Ascending aorta (tissue), 2 donors: ENCODE data around the gene ZCCHC10. TPM values are rescaled to one million over a fixed set of nuclear protein-coding genes. Genes with fewer than 3 reads are reported as not detected.

Experiments
- DNase-seq, 2 donors: peaks; one replicate each; pipeline ENCODE4 v3.0.0-alpha.2; 2019; ENCODE audit warnings: low spot score in 2 of 2
- H3K27ac ChIP-seq, 2 donors: fragments of 200-600 bp; sonication (generic); one replicate each; pipeline ENCODE4 v1.5.1; 2016 to 2017; ENCODE audit warnings: mild to moderate bottlenecking in 1 of 2
- H3K27me3 ChIP-seq: fragments of 200-600 bp; sonication (generic); one replicate; pipeline ENCODE4 v1.5.1; 2017
- H3K36me3 ChIP-seq, 2 donors: fragments of 200-600 bp; sonication (generic); one replicate each; pipeline ENCODE4 v1.5.1; 2016
- H3K4me1 ChIP-seq, 2 donors: fragments of 200-600 bp; sonication (generic); one replicate each; pipeline ENCODE4 v1.5.1; 2016 to 2017; ENCODE audit warnings: mild to moderate bottlenecking in 1 of 2
- H3K4me3 ChIP-seq, 2 donors: fragments of 200-600 bp; sonication (generic); one replicate each; pipeline ENCODE4 v1.5.1; 2016 to 2017; ENCODE audit warnings: mild to moderate bottlenecking in 1 of 2
- H3K9me3 ChIP-seq, 2 donors: fragments of 200-600 bp; sonication (generic); one replicate each; pipeline ENCODE4 v1.5.1; 2016
- CTCF ChIP-seq, 3 experiments: fragments of 200-600 bp in 2 of 3; fragments of 450-650 bp in 1 of 3; sonication (generic) in 2 of 3; IDR thresholded peaks; one replicate each; pipeline ENCODE4 v1.5.1; 2016 to 2019; ENCODE audit warnings: antibody characterized with exemption in 3 of 3, mild to moderate bottlenecking in 1 of 3, moderate library complexity in 1 of 3
- intact Hi-C: fragments of 100-400 bp; cut with DNase I; formaldehyde crosslinking; loops from one replicate; pipeline ENCODE4 v1.15.1; 2023
- total RNA-seq: library from RNA; depleted of rRNA; stranded (reverse); fragments of >200 nt; gene quantifications from one replicate; pipeline ENCODE4 v1.1.0, GENCODE V29; 2016

The ZCCHC10 gene
- total RNA-seq, 1 donor from 2014 or later = 1.9 TPM

GRCh38 chr5:133035224-133035623, 8.9 kb upstream of the ZCCHC10 start:
- Histone ChIP-seq H3K27ac (no peak overlapping the region), H3K4me3 (no peak overlapping the region), H3K27me3 (no peaks in the 10 kb centered on the region), H3K9me3 (no peaks in the 10 kb centered on the region), H3K4me1 (peaks cover 0 to 3% of the 10 kb centered on the region in 2 donors), H3K36me3 (no peaks in the 10 kb centered on the region)
- no peak for DNase-seq
- TF ChIP-seq CTCF (IDR thresholded peaks at IDR 0.05) = no peak
- intact Hi-C loops = no loop called here

- intact Hi-C loops = no loop called here
- no peak for DNase-seq
These were observed 7.7 kb upstream of the ZCCHC10 start for GRCh38 chr5:133034064-133034463.

GRCh38 chr5:133032852-133033742, 6.7 kb upstream of the ZCCHC10 start:
- no peak for TF ChIP-seq CTCF (IDR thresholded peaks at IDR 0.05)
- Histone ChIP-seq H3K4me1 (peaks cover 4 to 7% of the 10 kb centered on the region in 2 donors), H3K27ac (no peak overlapping the region), H3K4me3 (no peak overlapping the region), H3K9me3 (no peaks in the 10 kb centered on the region), H3K36me3 (no peaks in the 10 kb centered on the region), H3K27me3 (no peaks in the 10 kb centered on the region)
- intact Hi-C loops = no loop called here
- no peak for DNase-seq

More at GRCh38 chr5:133034064-133034463, 7.7 kb upstream of the ZCCHC10 start:
- H3K4me3 ChIP-seq = no peak overlapping the region
- no peaks in the 10 kb centered on the region for H3K27me3 ChIP-seq
- H3K27ac ChIP-seq = no peak overlapping the region
- peaks cover 4 to 7% of the 10 kb centered on the region in 2 donors for H3K4me1 ChIP-seq
- no peaks in the 10 kb centered on the region for H3K36me3 ChIP-seq
- H3K9me3 ChIP-seq = no peaks in the 10 kb centered on the region
- TF ChIP-seq CTCF (IDR thresholded peaks at IDR 0.05) = no peak

GRCh38 chr5:133030343-133031005, 4.1 kb upstream of the ZCCHC10 start:
- intact Hi-C loops = no loop called here
- Histone ChIP-seq H3K4me1 (peaks cover 4 to 8% of the 10 kb centered on the region in 2 donors), H3K36me3 (no peaks in the 10 kb centered on the region), H3K27ac (no peak overlapping the region), H3K27me3 (no peaks in the 10 kb centered on the region), H3K4me3 (no peak overlapping the region), H3K9me3 (no peaks in the 10 kb centered on the region)
- DNase-seq = no peak
- no peak for TF ChIP-seq CTCF (IDR thresholded peaks at IDR 0.05)

- TF ChIP-seq CTCF (IDR thresholded peaks at IDR 0.05) = no peak
- H3K27ac ChIP-seq = peak overlapping the region; percentile 51 to 69
- no peak for DNase-seq
- intact Hi-C loops = no loop called here
- no peak overlapping the region for H3K4me3 ChIP-seq
- no peaks in the 10 kb centered on the region for H3K27me3 ChIP-seq
- H3K36me3 ChIP-seq = no peaks in the 10 kb centered on the region
- peaks cover 4 to 17% of the 10 kb centered on the region in 2 donors for H3K4me1 ChIP-seq
- no peaks in the 10 kb centered on the region for H3K9me3 ChIP-seq
These were observed 3.1 kb upstream of the ZCCHC10 start for GRCh38 chr5:133029416-133029815.
